ENCODE measurements around the gene SPIRE1.

DNA sequence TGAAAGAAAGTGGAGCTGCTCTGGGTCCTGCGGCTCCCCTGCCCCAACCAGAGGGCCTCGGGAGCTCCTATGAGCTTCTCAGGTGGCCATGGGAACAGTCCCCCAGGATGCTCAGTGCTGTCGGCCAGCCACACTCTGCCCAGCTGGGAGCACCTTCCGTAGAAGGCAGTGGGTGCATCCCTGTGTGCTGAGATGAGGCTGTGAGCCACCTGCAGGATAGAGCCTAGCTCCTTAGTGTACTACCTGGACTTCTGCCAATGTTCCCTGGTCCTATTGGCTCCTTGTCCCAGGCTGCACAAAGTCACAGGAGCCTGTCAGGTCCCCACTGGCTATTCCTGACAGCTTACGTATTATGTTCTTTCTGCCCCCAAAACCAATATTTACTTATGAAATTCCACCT is 234.1 kb downstream of the SPIRE1 start:
- no peak for TF ChIP-seq POLR2AphosphoS5 (IDR thresholded peaks at IDR 0.05)
- TF ChIP-seq, protein P1, sequence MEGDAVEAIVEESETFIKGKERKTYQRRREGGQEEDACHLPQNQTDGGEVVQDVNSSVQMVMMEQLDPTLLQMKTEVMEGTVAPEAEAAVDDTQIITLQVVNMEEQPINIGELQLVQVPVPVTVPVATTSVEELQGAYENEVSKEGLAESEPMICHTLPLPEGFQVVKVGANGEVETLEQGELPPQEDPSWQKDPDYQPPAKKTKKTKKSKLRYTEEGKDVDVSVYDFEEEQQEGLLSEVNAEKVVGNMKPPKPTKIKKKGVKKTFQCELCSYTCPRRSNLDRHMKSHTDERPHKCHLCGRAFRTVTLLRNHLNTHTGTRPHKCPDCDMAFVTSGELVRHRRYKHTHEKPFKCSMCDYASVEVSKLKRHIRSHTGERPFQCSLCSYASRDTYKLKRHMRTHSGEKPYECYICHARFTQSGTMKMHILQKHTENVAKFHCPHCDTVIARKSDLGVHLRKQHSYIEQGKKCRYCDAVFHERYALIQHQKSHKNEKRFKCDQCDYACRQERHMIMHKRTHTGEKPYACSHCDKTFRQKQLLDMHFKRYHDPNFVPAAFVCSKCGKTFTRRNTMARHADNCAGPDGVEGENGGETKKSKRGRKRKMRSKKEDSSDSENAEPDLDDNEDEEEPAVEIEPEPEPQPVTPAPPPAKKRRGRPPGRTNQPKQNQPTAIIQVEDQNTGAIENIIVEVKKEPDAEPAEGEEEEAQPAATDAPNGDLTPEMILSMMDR (IDR thresholded peaks at IDR 0.05), result no peak
- TF ChIP-seq EP300 (IDR thresholded peaks at IDR 0.05), result no peak
